DOHH2 (cell line): Measurements from ENCODE around the gene CHD9.

Experiments used
- CTCF ChIP-seq: fragments of 200-600 bp; sonication (generic); IDR thresholded peaks from one replicate; pipeline ENCODE4 v1.5.1; 2014; ENCODE audit warnings: antibody characterized with exemption, mild to moderate bottlenecking, low read depth, low read length; ENCODE audit not compliant: poor library complexity, severe bottlenecking
- EZH2phosphoT487 ChIP-seq: fragments of 200-600 bp; sonication (generic); IDR thresholded peaks from 2 replicates; pipeline ENCODE4 v1.6.1; 2017; ENCODE audit warnings: borderline replicate concordance, mild to moderate bottlenecking, antibody characterized with exemption, low read length, moderate library complexity, mixed read lengths

DNA sequence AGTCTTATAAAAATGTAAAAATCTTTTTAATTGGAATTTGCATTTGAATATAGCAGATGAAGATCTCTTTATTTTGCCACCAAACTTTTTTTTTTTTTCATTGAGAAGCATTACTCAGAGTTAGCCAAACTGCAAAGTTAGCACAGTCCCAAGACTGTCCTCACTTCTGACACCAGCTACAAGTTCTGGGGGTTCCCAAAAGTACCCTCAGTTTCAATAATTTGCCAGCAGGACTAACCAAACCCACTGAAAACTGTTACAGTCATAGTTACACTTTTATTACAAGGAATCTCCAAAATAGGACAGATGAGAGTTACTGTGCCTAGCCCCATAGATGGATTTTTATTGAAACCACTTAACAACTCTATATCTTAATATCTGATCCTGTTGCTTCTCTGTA lies 144.1 kb downstream of the CHD9 start:
- no peak for TF ChIP-seq CTCF
- TF ChIP-seq EZH2phosphoT487, result no peak
